Muscle layer of colon (tissue), 2 donors: ENCODE data around the gene UBE2S.
"Not testable (repeated sequence)": the region's sequence is repeated elsewhere in the genome, so short reads cannot be mapped to it uniquely, and the experiment has no call there.

Experiments
- H3K27ac ChIP-seq: one replicate; pipeline ENCODE4 v1.7.0; 2013; ENCODE audit warnings: low read depth, mild to moderate bottlenecking, low read length, moderate library complexity
- H3K27me3 ChIP-seq, 2 donors: one replicate each; pipeline ENCODE4 v1.7.0; 2013; ENCODE audit warnings: low read length in 2 of 2, mild to moderate bottlenecking in 2 of 2; ENCODE audit not compliant: insufficient read depth in 2 of 2, control insufficient read depth in 1 of 2
- H3K36me3 ChIP-seq: one replicate; pipeline ENCODE4 v1.7.0; 2013; ENCODE audit warnings: mild to moderate bottlenecking, low read length; ENCODE audit not compliant: insufficient read depth
- H3K4me1 ChIP-seq: one replicate; pipeline ENCODE4 v1.7.0; 2013; ENCODE audit warnings: mild to moderate bottlenecking, low read length; ENCODE audit not compliant: insufficient read depth
- H3K4me3 ChIP-seq, 2 donors: one replicate each; pipeline ENCODE4 v1.7.0; 2013; ENCODE audit warnings: low read length in 2 of 2, low read depth in 1 of 2, mild to moderate bottlenecking in 1 of 2, moderate library complexity in 1 of 2
- H3K9ac ChIP-seq: one replicate; pipeline ENCODE4 v1.7.0; 2013; ENCODE audit warnings: low read length
- H3K9me3 ChIP-seq: one replicate; pipeline ENCODE4 v1.7.0; 2013; ENCODE audit warnings: mild to moderate bottlenecking, low read length
- donor health status: abdominal sarcoma.
- donor health status: Adenocarcinoma of cecum.

UBE2S gene

GRCh38 chr19:55437410-55437809 lies 29.8 kb upstream of the UBE2S start:
- H3K27me3 ChIP-seq = peaks cover 51 to 69% of the 10 kb centered on the region in 2 donors
- H3K4me1 ChIP-seq = no peaks in the 10 kb centered on the region
- H3K9me3 ChIP-seq = no peaks in the 10 kb centered on the region
- no peak overlapping the region for H3K9ac ChIP-seq
- H3K27ac ChIP-seq = no peak overlapping the region
- no peak overlapping the region for H3K4me3 ChIP-seq
- H3K36me3 ChIP-seq = no peaks in the 10 kb centered on the region

GRCh38 chr19:55436847-55437246 lies 29.3 kb upstream of the UBE2S start:
- H3K27me3 ChIP-seq = peaks cover 55 to 72% of the 10 kb centered on the region in 2 donors
- no peaks in the 10 kb centered on the region for H3K9me3 ChIP-seq
- H3K9ac ChIP-seq = no peak overlapping the region
- no peaks in the 10 kb centered on the region for H3K36me3 ChIP-seq
- H3K27ac ChIP-seq = no peak overlapping the region
- no peaks in the 10 kb centered on the region for H3K4me1 ChIP-seq
- H3K4me3 ChIP-seq = no peak overlapping the region

DNA sequence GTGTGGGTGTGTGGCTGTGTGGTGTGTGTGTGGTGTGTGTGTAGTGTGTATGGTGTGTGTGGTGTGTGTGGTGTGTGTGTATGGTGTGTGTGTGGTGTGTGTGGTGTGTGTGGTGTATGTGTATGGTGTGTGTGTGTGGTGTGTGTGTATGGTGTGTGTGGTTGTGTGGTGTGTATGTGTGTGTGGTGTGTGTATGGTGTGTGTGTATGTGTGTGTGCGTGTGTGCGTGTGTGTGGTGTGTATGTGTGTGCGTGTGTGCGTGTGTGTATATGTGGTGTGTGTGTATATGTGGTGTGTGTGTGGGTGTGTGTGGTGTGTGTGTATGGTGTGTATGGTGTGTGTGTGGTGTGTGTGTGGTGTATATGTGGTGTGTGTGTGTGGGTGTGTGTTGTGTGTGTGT lies 27.4 kb upstream of the UBE2S start:
- no peaks in the 10 kb centered on the region for H3K36me3 ChIP-seq

DNA sequence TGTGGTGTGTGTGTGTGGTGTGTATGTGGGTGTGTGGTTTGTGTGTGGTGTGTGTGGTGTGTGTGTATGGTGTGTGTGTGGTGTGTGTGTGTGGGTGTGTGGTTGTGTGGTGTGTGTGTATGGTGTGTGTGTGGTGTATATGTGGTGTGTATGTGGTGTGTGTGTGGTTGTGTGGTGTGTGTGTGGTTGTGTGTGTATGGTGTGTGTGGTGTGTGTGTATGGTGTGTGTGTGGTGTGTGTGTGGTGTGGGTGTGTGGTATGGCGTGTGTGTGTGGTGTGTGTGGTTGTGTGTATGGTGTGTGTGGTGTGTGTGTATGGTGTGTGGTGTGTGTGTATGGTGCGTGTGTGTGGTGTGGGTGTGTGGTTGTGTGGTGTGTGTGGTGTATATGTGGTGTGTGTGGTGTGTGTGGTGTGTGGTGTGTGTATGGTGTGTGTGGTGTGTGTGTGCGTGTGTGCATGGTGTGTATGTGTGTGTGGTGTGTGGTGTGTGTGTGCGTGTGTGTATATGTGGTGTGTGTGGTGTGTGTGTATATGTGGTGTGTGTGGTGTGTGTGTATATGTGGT lies 26.9 kb upstream of the UBE2S start:
- no peaks in the 10 kb centered on the region for H3K36me3 ChIP-seq
- no peaks in the 10 kb centered on the region for H3K4me1 ChIP-seq
- H3K27ac ChIP-seq = no peak overlapping the region
- no peaks in the 10 kb centered on the region for H3K9me3 ChIP-seq
- H3K9ac ChIP-seq = no peak overlapping the region
- H3K4me3 ChIP-seq = no peak overlapping the region
- peaks cover 41 to 68% of the 10 kb centered on the region in 2 donors for H3K27me3 ChIP-seq

More for the DNA sequence above, 27.4 kb upstream of the UBE2S start:
- no peaks in the 10 kb centered on the region for H3K9me3 ChIP-seq
- no peaks in the 10 kb centered on the region for H3K4me1 ChIP-seq
- H3K4me3 ChIP-seq = no peak overlapping the region
- H3K27me3 ChIP-seq = peaks cover 42 to 68% of the 10 kb centered on the region in 2 donors
- no peak overlapping the region for H3K9ac ChIP-seq
- H3K27ac ChIP-seq = no peak overlapping the region

DNA sequence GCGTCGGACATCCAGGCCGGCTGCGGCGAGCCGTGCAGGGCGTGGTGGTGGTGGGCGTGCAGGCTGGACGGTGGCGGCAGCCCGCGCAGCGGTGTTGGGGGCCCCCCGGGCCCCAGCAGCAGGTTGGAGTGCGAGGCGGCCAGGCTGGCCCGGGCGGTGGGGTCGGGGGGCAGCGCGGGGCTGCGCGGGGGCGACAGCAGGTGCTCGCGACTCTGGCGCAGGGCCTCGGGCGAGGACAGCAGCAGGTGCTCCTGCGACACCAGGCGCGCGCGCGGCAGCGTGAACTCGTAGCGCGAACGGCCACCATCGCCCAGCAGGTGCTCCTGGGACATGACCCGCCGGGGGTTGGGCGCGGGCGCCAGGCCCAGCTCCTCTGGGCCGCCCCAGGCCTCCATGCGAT lies 25.7 kb upstream of the UBE2S start:
- Histone ChIP-seq H3K27me3 (peaks cover 32 to 62% of the 10 kb centered on the region in 2 donors), H3K4me1 (no peaks in the 10 kb centered on the region), H3K36me3 (no peaks in the 10 kb centered on the region), H3K9me3 (no peaks in the 10 kb centered on the region), H3K9ac (no peak overlapping the region), H3K4me3 (no peak overlapping the region), H3K27ac (no peak overlapping the region)

- Histone ChIP-seq H3K4me1 (no peaks in the 10 kb centered on the region), H3K36me3 (no peaks in the 10 kb centered on the region), H3K9me3 (no peaks in the 10 kb centered on the region), H3K9ac (no peak overlapping the region), H3K27me3 (peaks cover 27 to 53% of the 10 kb centered on the region in 2 donors), H3K4me3 (no peak overlapping the region), H3K27ac (no peak overlapping the region)
These were observed 24.8 kb upstream of the UBE2S start for GRCh38 chr19:55432241-55432959.

GRCh38 chr19:55431183-55431582 lies 23.6 kb upstream of the UBE2S start:
- H3K9ac ChIP-seq = no peak overlapping the region
- no peaks in the 10 kb centered on the region for H3K4me1 ChIP-seq
- no peak overlapping the region for H3K27ac ChIP-seq
- no peaks in the 10 kb centered on the region for H3K9me3 ChIP-seq
- H3K4me3 ChIP-seq = no peak overlapping the region
- H3K27me3 ChIP-seq = peaks cover 27 to 47% of the 10 kb centered on the region in 2 donors
- H3K36me3 ChIP-seq = no peaks in the 10 kb centered on the region

DNA sequence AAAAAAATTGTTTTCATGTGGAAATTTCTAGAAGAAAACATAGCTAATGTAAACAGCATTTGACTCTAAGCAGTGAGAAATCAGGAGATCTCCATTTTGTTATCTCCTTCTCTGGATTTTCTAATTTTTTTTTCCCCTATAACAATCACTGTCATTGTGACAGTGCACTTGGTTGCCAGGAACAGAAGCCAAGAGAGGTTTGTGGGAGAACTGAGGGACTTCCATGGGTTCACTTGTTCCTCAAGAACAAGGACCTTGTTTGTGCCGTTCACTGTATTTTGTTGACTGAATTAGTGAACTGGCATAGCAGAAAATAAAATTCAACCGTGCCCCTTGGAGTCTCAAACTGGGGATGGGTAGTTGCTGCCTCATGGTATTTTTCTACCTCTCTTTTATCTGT lies 18.5 kb upstream of the UBE2S start:
- H3K9me3 ChIP-seq = no peaks in the 10 kb centered on the region
- H3K4me1 ChIP-seq = no peaks in the 10 kb centered on the region
- H3K36me3 ChIP-seq = no peaks in the 10 kb centered on the region
- H3K4me3 ChIP-seq = no peak overlapping the region
- peaks cover 0 to 18% of the 10 kb centered on the region in 2 donors for H3K27me3 ChIP-seq
- no peak overlapping the region for H3K27ac ChIP-seq
- no peak overlapping the region for H3K9ac ChIP-seq

DNA sequence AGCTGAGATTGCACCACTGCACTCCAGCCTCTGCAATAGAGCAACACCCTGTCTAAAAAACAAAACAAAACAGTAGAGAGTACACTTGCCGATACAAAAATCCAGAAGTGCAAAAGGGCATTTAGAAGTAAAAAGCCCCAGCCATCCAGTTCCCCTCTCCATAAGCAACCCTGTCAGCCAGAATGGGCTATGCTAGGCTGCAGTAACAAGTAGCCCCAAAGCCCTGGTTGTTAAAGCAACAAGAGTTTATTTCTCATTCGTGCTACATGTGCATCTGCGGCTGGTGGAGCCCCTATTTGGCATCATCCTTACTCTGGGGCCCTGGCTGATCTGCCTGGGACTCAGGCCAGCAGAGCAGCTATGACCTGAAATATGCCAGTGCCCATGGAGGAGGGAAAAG lies 16.9 kb upstream of the UBE2S start:
- Histone ChIP-seq H3K9ac (no peak overlapping the region), H3K4me1 (no peaks in the 10 kb centered on the region), H3K9me3 (no peaks in the 10 kb centered on the region), H3K36me3 (no peaks in the 10 kb centered on the region), H3K27ac (no peak overlapping the region), H3K27me3 (peaks cover 0 to 10% of the 10 kb centered on the region in 2 donors), H3K4me3 (no peak overlapping the region)

- Histone ChIP-seq H3K9me3 (no peaks in the 10 kb centered on the region), H3K4me3 (no peak overlapping the region), H3K9ac (no peak overlapping the region), H3K27me3 (peaks cover 0 to 10% of the 10 kb centered on the region in 2 donors), H3K27ac (no peak overlapping the region), H3K4me1 (no peaks in the 10 kb centered on the region), H3K36me3 (no peaks in the 10 kb centered on the region)
These were observed 15.8 kb upstream of the UBE2S start for GRCh38 chr19:55423225-55424005.

GRCh38 chr19:55421281-55421680 lies 13.7 kb upstream of the UBE2S start:
- H3K4me1 ChIP-seq, H3K9me3 ChIP-seq, H3K4me3 ChIP-seq, H3K27me3 ChIP-seq, H3K9ac ChIP-seq, H3K36me3 ChIP-seq, H3K27ac ChIP-seq: not testable (repeated sequence)
